Progenitor cell of endocrine pancreas (in vitro differentiated cells): ENCODE measurements around the gene L3MBTL4. TPM values are rescaled to one million over a fixed set of nuclear protein-coding genes. Genes with fewer than 3 reads are reported as not detected.

Experiments
- DNase-seq: peaks from one replicate; pipeline ENCODE4 v3.0.0; 2021; ENCODE audit warnings: low spot score; ENCODE audit not compliant: unreplicated experiment
- H3K27ac Mint-ChIP-seq: 2 replicates; pipeline ENCODE4 v1.8.0; 2021; ENCODE audit warnings: mild to moderate bottlenecking, moderate library complexity, mixed read lengths
- H3K27me3 Mint-ChIP-seq: 2 replicates; pipeline ENCODE4 v1.8.0; 2021; ENCODE audit warnings: mixed read lengths
- H3K36me3 Mint-ChIP-seq: 2 replicates; pipeline ENCODE4 v1.8.0; 2022; ENCODE audit warnings: mixed read lengths; ENCODE audit not compliant: insufficient read depth
- H3K4me1 Mint-ChIP-seq: 2 replicates; pipeline ENCODE4 v1.8.0; 2021; ENCODE audit warnings: low read depth, mixed read lengths
- H3K4me3 Mint-ChIP-seq: 2 replicates; pipeline ENCODE4 v1.8.0; 2021; ENCODE audit warnings: low read depth, mild to moderate bottlenecking, moderate library complexity, mixed read lengths
- H3K9me3 Mint-ChIP-seq: 2 replicates; pipeline ENCODE4 v1.8.0; 2021; ENCODE audit warnings: low read depth, mixed read lengths
- CTCF ChIP-seq: fragments of 200-600 bp; sonication (generic); IDR thresholded peaks from one replicate; pipeline ENCODE4 v1.5.0; 2021; ENCODE audit warnings: antibody characterized with exemption, mild to moderate bottlenecking; ENCODE audit not compliant: unreplicated experiment
- total RNA-seq: library from RNA; stranded (reverse); gene quantifications from 2 replicates; pipeline ENCODE4 v1.2.1, GENCODE V29; 2021

L3MBTL4 gene
- total RNA-seq, 1 donor from 2014 or later: 8.0 TPM

GRCh38 chr18:6018671-6019070 is 396.0 kb downstream of the L3MBTL4 start:
- Mint-ChIP-seq H3K27me3 (no peaks in the 10 kb centered on the region), H3K36me3 (no peaks in the 10 kb centered on the region), H3K27ac (no peak overlapping the region), H3K9me3 (no peaks in the 10 kb centered on the region), H3K4me3 (no peak overlapping the region), H3K4me1 (no peaks in the 10 kb centered on the region)
- no peak for TF ChIP-seq CTCF
- no peak for DNase-seq

- TF ChIP-seq CTCF: no peak
- Mint-ChIP-seq H3K4me3 (no peak overlapping the region), H3K4me1 (no peaks in the 10 kb centered on the region)
Observed at GRCh38 chr18:6017171-6017570, 397.5 kb downstream of the L3MBTL4 start.

GRCh38 chr18:6015364-6015763 is 399.3 kb downstream of the L3MBTL4 start:
- Mint-ChIP-seq H3K4me3 (no peak overlapping the region), H3K27me3 (no peaks in the 10 kb centered on the region), H3K9me3 (no peaks in the 10 kb centered on the region), H3K27ac (no peak overlapping the region), H3K36me3 (no peaks in the 10 kb centered on the region), H3K4me1 (no peaks in the 10 kb centered on the region)
- no peak for TF ChIP-seq CTCF
- no peak for DNase-seq

More at GRCh38 chr18:6017171-6017570, 397.5 kb downstream of the L3MBTL4 start:
- no peaks in the 10 kb centered on the region for H3K9me3 Mint-ChIP-seq
- no peak for DNase-seq
- H3K27ac Mint-ChIP-seq: no peak overlapping the region
- H3K27me3 Mint-ChIP-seq: no peaks in the 10 kb centered on the region
- no peaks in the 10 kb centered on the region for H3K36me3 Mint-ChIP-seq

GRCh38 chr18:6013171-6013810 is 401.4 kb downstream of the L3MBTL4 start:
- no peak overlapping the region for H3K27ac Mint-ChIP-seq
- no peaks in the 10 kb centered on the region for H3K4me1 Mint-ChIP-seq
- H3K4me3 Mint-ChIP-seq: no peak overlapping the region
- DNase-seq: no peak
- no peak for TF ChIP-seq CTCF
- H3K9me3 Mint-ChIP-seq: no peaks in the 10 kb centered on the region
- H3K36me3 Mint-ChIP-seq: no peaks in the 10 kb centered on the region
- H3K27me3 Mint-ChIP-seq: no peaks in the 10 kb centered on the region

- no peak for TF ChIP-seq CTCF
- H3K36me3 Mint-ChIP-seq: no peaks in the 10 kb centered on the region
- DNase-seq: no peak
- H3K27me3 Mint-ChIP-seq: no peaks in the 10 kb centered on the region
- no peaks in the 10 kb centered on the region for H3K9me3 Mint-ChIP-seq
- no peak overlapping the region for H3K4me3 Mint-ChIP-seq
- H3K27ac Mint-ChIP-seq: no peak overlapping the region
- no peaks in the 10 kb centered on the region for H3K4me1 Mint-ChIP-seq
Observed at GRCh38 chr18:6010921-6011320, 403.8 kb downstream of the L3MBTL4 start.
